Esophagus squamous epithelium (tissue), 5 donors: ENCODE results near the gene FCHSD2. TPM values are rescaled to one million over a fixed set of nuclear protein-coding genes. Genes with fewer than 3 reads are reported as not detected.

ENCODE experiments used
- DNase-seq: peaks from one replicate; lab custom pipeline; 2025; lab: John Stamatoyannopoulos, UW
- H3K27ac ChIP-seq, 4 donors: fragments of 200-600 bp; sonication (generic); one replicate each; pipeline ENCODE4 v1.5.1; 2016 to 2019; ENCODE audit warnings: mild to moderate bottlenecking in 1 of 4
- H3K27me3 ChIP-seq, 4 donors: fragments of 200-600 bp; sonication (generic); 1 replicate in 3 of 4; 2 replicates in 1 of 4; pipeline versions ENCODE4 v1.5.1 to v1.6.0; 2017 to 2021; ENCODE audit warnings: antibody characterized with exemption in 1 of 4
- H3K36me3 ChIP-seq, 3 donors: fragments of 200-600 bp; sonication (generic); one replicate each; pipeline ENCODE4 v1.5.1; 2016 to 2019
- H3K4me1 ChIP-seq, 3 donors: fragments of 200-600 bp; sonication (generic); one replicate each; pipeline ENCODE4 v1.5.1; 2017 to 2019
- H3K4me3 ChIP-seq, 4 donors: fragments of 200-600 bp; sonication (generic); 1 replicate in 3 of 4; 2 replicates in 1 of 4; pipeline ENCODE4 v1.5.1; 2016 to 2019; ENCODE audit warnings: mild to moderate bottlenecking in 2 of 4, moderate library complexity in 1 of 4
- H3K9me3 ChIP-seq, 3 donors: fragments of 200-600 bp; sonication (generic); one replicate each; pipeline ENCODE4 v1.5.1; 2016 to 2019
- CTCF ChIP-seq, 6 experiments: fragments of 450-650 bp in 4 of 6; fragments of 200-600 bp in 2 of 6; sonication (generic) in 2 of 6; IDR thresholded peaks; one replicate each; pipeline ENCODE4 v1.5.1; 2016 to 2019; ENCODE audit warnings: antibody characterized with exemption in 6 of 6, mild to moderate bottlenecking in 4 of 6, moderate library complexity in 4 of 6
- POLR2A ChIP-seq, 4 donors: fragments of 450-650 bp; IDR thresholded peaks; one replicate each; pipeline ENCODE4 v1.6.1; 2017; ENCODE audit warnings: antibody characterized with exemption in 4 of 4, mild to moderate bottlenecking in 4 of 4, moderate library complexity in 3 of 4
- WGBS, 2 donors: methylation state at CpG; one replicate each; pipeline ENCODE4 v1.1.5; 2018; 5-methylcytosine and 5-hydroxymethylcytosine counted together
- intact Hi-C: fragments of 100-400 bp; cut with DNase I; formaldehyde crosslinking; loops from one replicate; pipeline ENCODE4 v1.15.0; 2022
- total RNA-seq, 4 donors: library from RNA; depleted of rRNA; stranded (reverse); fragments of >200 nt; gene quantifications; one replicate each; pipeline ENCODE4 v1.1.0, GENCODE V29; 2016
- donor health status: DM: yes; HTN: yes; CAD: no.

Gene FCHSD2
- total RNA-seq, 4 donors from 2014 or later: 4.1 to 12.8 (median 6.8) TPM

GRCh38 chr11:72851726-72852125, 290.4 kb downstream of the FCHSD2 start:
- WGBS, 2 donors: 77 to 88% methylated on average over 4 of the region's 4 CpGs
- H3K4me3 ChIP-seq: no peak overlapping the region
- H3K27ac ChIP-seq: no peak overlapping the region
- H3K4me1 ChIP-seq: peaks cover 0 to 3% (median 2%) of the 10 kb centered on the region in 3 donors
- H3K36me3 ChIP-seq: peaks cover 0 to 6% (median 0%) of the 10 kb centered on the region in 3 donors
- H3K9me3 ChIP-seq: no peaks in the 10 kb centered on the region
- TF ChIP-seq POLR2A (IDR thresholded peaks at IDR 0.05) (no peak), CTCF (IDR thresholded peaks at IDR 0.05) (no peak)
- no peaks in the 10 kb centered on the region for H3K27me3 ChIP-seq
- intact Hi-C loops: no loop called here
- no peak for DNase-seq

- TF ChIP-seq CTCF (IDR thresholded peaks at IDR 0.05) (no peak), POLR2A (IDR thresholded peaks at IDR 0.05) (no peak)
- peaks cover 0 to 13% (median 0%) of the 10 kb centered on the region in 3 donors for H3K36me3 ChIP-seq
- H3K4me3 ChIP-seq: no peak overlapping the region
- no peak overlapping the region for H3K27ac ChIP-seq
- no peaks in the 10 kb centered on the region for H3K27me3 ChIP-seq
- no peak for DNase-seq
- H3K4me1 ChIP-seq: no peaks in the 10 kb centered on the region
- no peaks in the 10 kb centered on the region for H3K9me3 ChIP-seq
- WGBS, 2 donors: 81 to 83% methylated on average over 3 of the region's 3 CpGs
- intact Hi-C loops: no loop called here
Observed at GRCh38 chr11:72850832-72851231, 291.3 kb downstream of the FCHSD2 start.

- Histone ChIP-seq H3K27ac (no peak overlapping the region), H3K4me1 (no peaks in the 10 kb centered on the region), H3K27me3 (no peaks in the 10 kb centered on the region), H3K4me3 (no peak overlapping the region), H3K36me3 (peaks cover 0 to 25% (median 0%) of the 10 kb centered on the region in 3 donors), H3K9me3 (no peaks in the 10 kb centered on the region)
- no peak for DNase-seq
- WGBS, 2 donors: 74 to 75% methylated on average over 6 of the region's 6 CpGs
- TF ChIP-seq POLR2A (IDR thresholded peaks at IDR 0.05): no peak
- peak in 5 of 6 experiments; percentile 40 to 72 (median 56) for TF ChIP-seq CTCF (IDR thresholded peaks at IDR 0.05)
- intact Hi-C loops: no loop called here
Observed at GRCh38 chr11:72848846-72849466, 293.2 kb downstream of the FCHSD2 start.

- intact Hi-C loops: no loop called here
- no peak for DNase-seq
- no peak overlapping the region for H3K4me3 ChIP-seq
- no peaks in the 10 kb centered on the region for H3K27me3 ChIP-seq
- H3K27ac ChIP-seq: no peak overlapping the region
- no peaks in the 10 kb centered on the region for H3K4me1 ChIP-seq
- peaks cover 0 to 70% (median 0%) of the 10 kb centered on the region in 3 donors for H3K36me3 ChIP-seq
- TF ChIP-seq CTCF (IDR thresholded peaks at IDR 0.05): no peak
- no peak for TF ChIP-seq POLR2A (IDR thresholded peaks at IDR 0.05)
- 72 to 80% methylated on average over 4 of the region's 4 CpGs for WGBS, 2 donors
- H3K9me3 ChIP-seq: no peaks in the 10 kb centered on the region
Observed at GRCh38 chr11:72844356-72844755, 297.8 kb downstream of the FCHSD2 start.

GRCh38 chr11:72842653-72843330, 299.3 kb downstream of the FCHSD2 start:
- Histone ChIP-seq H3K9me3 (no peaks in the 10 kb centered on the region), H3K4me1 (peaks cover 0 to 9% (median 0%) of the 10 kb centered on the region in 3 donors), H3K27me3 (no peaks in the 10 kb centered on the region), H3K36me3 (peaks cover 0 to 86% (median 0%) of the 10 kb centered on the region in 3 donors), H3K4me3 (no peak overlapping the region), H3K27ac (no peak overlapping the region)
- TF ChIP-seq CTCF (IDR thresholded peaks at IDR 0.05) (no peak), POLR2A (IDR thresholded peaks at IDR 0.05) (no peak)
- intact Hi-C loops: no loop called here
- WGBS, 2 donors: 84 to 85% methylated on average over 14 of the region's 14 CpGs
- no peak for DNase-seq
